ENCODE results near the gene LRSAM1. TPM values are rescaled to one million over a fixed set of nuclear protein-coding genes. Genes with fewer than 3 reads are reported as not detected.

Gene LRSAM1
- total and polyA plus RNA-seq, 9 of the 15 experiments (the other 6 are each of a cell fraction or from before 2014, with no cell fraction given), result 0.07 to 16.2 (median 4.7) TPM

GRCh38 chr9:127423934-127424675 lies 27.2 kb upstream of the LRSAM1 start, which contains the start of gene ZNF79 (continued):
- TF ChIP-seq, protein P1, sequence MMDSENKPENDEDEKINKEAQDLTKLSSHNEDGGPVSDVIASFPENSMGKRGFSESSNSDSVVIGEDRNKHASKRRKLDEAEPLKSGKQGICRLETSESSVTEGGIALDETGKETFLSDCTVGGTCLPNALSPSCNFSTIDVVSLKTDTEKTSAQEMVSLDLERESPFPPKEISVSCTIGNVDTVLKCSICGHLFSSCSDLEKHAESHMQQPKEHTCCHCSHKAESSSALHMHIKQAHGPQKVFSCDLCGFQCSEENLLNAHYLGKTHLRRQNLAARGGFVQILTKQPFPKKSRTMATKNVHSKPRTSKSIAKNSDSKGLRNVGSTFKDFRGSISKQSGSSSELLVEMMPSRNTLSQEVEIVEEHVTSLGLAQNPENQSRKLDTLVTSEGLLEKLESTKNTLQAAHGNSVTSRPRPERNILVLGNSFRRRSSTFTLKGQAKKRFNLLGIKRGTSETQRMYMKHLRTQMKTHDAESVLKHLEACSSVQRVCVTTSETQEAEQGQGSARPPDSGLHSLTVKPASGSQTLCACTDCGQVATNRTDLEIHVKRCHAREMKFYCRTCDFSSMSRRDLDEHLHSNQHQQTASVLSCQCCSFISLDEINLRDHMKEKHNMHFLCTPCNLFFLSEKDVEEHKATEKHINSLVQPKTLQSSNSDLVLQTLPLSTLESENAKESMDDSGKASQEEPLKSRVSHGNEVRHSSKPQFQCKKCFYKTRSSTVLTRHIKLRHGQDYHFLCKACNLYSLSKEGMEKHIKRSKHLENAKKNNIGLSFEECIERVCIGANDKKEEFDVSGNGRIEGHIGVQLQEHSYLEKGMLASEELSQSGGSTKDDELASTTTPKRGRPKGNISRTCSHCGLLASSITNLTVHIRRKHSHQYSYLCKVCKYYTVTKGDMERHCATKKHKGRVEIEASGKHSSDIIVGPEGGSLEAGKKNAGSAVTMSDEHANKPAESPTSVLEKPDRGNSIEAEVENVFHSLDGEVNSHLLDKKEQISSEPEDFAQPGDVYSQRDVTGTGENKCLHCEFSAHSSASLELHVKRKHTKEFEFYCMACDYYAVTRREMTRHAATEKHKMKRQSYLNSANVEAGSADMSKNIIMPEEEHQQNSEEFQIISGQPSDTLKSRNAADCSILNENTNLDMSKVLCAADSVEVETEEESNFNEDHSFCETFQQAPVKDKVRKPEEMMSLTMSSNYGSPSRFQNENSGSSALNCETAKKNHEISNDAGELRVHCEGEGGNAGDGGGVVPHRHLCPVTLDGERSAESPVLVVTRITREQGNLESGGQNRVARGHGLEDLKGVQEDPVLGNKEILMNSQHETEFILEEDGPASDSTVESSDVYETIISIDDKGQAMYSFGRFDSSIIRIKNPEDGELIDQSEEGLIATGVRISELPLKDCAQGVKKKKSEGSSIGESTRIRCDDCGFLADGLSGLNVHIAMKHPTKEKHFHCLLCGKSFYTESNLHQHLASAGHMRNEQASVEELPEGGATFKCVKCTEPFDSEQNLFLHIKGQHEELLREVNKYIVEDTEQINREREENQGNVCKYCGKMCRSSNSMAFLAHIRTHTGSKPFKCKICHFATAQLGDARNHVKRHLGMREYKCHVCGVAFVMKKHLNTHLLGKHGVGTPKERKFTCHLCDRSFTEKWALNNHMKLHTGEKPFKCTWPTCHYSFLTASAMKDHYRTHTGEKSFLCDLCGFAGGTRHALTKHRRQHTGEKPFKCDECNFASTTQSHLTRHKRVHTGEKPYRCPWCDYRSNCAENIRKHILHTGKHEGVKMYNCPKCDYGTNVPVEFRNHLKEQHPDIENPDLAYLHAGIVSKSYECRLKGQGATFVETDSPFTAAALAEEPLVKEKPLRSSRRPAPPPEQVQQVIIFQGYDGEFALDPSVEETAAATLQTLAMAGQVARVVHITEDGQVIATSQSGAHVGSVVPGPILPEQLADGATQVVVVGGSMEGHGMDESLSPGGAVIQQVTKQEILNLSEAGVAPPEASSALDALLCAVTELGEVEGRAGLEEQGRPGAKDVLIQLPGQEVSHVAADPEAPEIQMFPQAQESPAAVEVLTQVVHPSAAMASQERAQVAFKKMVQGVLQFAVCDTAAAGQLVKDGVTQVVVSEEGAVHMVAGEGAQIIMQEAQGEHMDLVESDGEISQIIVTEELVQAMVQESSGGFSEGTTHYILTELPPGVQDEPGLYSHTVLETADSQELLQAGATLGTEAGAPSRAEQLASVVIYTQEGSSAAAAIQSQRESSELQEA (IDR thresholded peaks at IDR 0.05; ENCODE audit: low read depth), result no peak
- TF ChIP-seq MEF2A (IDR thresholded peaks at IDR 0.05; ENCODE audit: control insufficient read depth, low read depth, low read length) (no peak), POLR3A (IDR thresholded peaks at IDR 0.05; ENCODE audit: borderline replicate concordance, extremely low read depth, insufficient read depth, insufficient read length) (no peak), ZNF764 (CRISPR knock-in tag; IDR thresholded peaks at IDR 0.05; ENCODE audit: low read depth) (0 out of 2 replicates have a peak, but pooled peaks have one; percentile 49), U2AF2 (optimal IDR thresholded peaks at IDR 0.05; ENCODE audit: low read depth, low read length) (no peak), SMARCB1 (IDR thresholded peaks at IDR 0.05; ENCODE audit: insufficient read length, low read depth) (no peak), RERE (CRISPR knock-in tag; IDR thresholded peaks at IDR 0.05; ENCODE audit: borderline replicate concordance) (no peak), ZBTB12 (CRISPR knock-in tag; IDR thresholded peaks at IDR 0.05) (peak; percentile 94), ZNF395 (CRISPR knock-in tag; IDR thresholded peaks at IDR 0.05) (peak; percentile 76; the same call in 1 of the 2 replicates)

Measured in K562 (cell line).